Chondrocyte (in vitro differentiated cells): ENCODE measurements around the gene FA2H. TPM values are rescaled to one million over a fixed set of nuclear protein-coding genes. Genes with fewer than 3 reads are reported as not detected.

Experiments
- DNase-seq: peaks from one replicate; pipeline ENCODE4 v3.0.0; 2021; ENCODE audit warnings: mixed read lengths, low spot score
- H3K27ac Mint-ChIP-seq: one replicate; pipeline ENCODE4 v1.8.0; 2021; ENCODE audit warnings: mild to moderate bottlenecking, moderate library complexity, mixed read lengths; ENCODE audit not compliant: unreplicated experiment
- H3K27me3 Mint-ChIP-seq: 2 replicates; pipeline ENCODE4 v1.8.0; 2021; ENCODE audit warnings: low read depth, mixed read lengths
- H3K36me3 Mint-ChIP-seq: 2 replicates; pipeline ENCODE4 v1.8.0; 2021; ENCODE audit warnings: low read depth, mixed read lengths
- H3K4me1 Mint-ChIP-seq: 2 replicates; pipeline ENCODE4 v1.8.0; 2021; ENCODE audit warnings: low read depth, mild to moderate bottlenecking, mixed read lengths
- H3K4me3 Mint-ChIP-seq: one replicate; pipeline ENCODE4 v1.8.0; 2021; ENCODE audit warnings: mild to moderate bottlenecking, moderate library complexity, mixed read lengths; ENCODE audit not compliant: unreplicated experiment
- H3K9me3 Mint-ChIP-seq: 2 replicates; pipeline ENCODE4 v1.8.0; 2021; ENCODE audit warnings: low read depth, mixed read lengths
- CTCF ChIP-seq: fragments of 200-600 bp; sonication (generic); IDR thresholded peaks from 2 replicates; pipeline ENCODE4 v1.5.0; 2021; ENCODE audit warnings: antibody characterized with exemption, mild to moderate bottlenecking, moderate library complexity
- total RNA-seq: library from RNA; stranded (reverse); gene quantifications from 3 replicates; pipeline ENCODE4 v1.2.1, GENCODE V29; 2021

FA2H gene
- total RNA-seq, 1 donor from 2014 or later = not detected

- no peak overlapping the region for H3K27ac Mint-ChIP-seq
- TF ChIP-seq CTCF = no peak
Observed at GRCh38 chr16:74760007-74760767, 14.4 kb downstream of the FA2H start.

GRCh38 chr16:74759564-74759963 is 15.1 kb downstream of the FA2H start:
- no peak for TF ChIP-seq CTCF
- H3K4me1 Mint-ChIP-seq = no peaks in the 10 kb centered on the region
- no peak overlapping the region for H3K4me3 Mint-ChIP-seq
- H3K36me3 Mint-ChIP-seq = peaks cover 1% of the 10 kb centered on the region
- H3K27me3 Mint-ChIP-seq = peaks cover 26% of the 10 kb centered on the region
- peak; percentile 29 for DNase-seq
- H3K9me3 Mint-ChIP-seq = no peaks in the 10 kb centered on the region
- no peak overlapping the region for H3K27ac Mint-ChIP-seq

More at GRCh38 chr16:74760007-74760767, 14.4 kb downstream of the FA2H start:
- Mint-ChIP-seq H3K27me3 (peaks cover 27% of the 10 kb centered on the region), H3K36me3 (peaks cover 1% of the 10 kb centered on the region), H3K4me3 (no peak overlapping the region), H3K9me3 (no peaks in the 10 kb centered on the region), H3K4me1 (no peaks in the 10 kb centered on the region)
- DNase-seq = peak; percentile 47

GRCh38 chr16:74758801-74759200 is 15.8 kb downstream of the FA2H start:
- Mint-ChIP-seq H3K27me3 (peaks cover 28% of the 10 kb centered on the region), H3K9me3 (no peaks in the 10 kb centered on the region), H3K36me3 (peaks cover 1% of the 10 kb centered on the region), H3K27ac (no peak overlapping the region), H3K4me3 (no peak overlapping the region), H3K4me1 (no peaks in the 10 kb centered on the region)
- DNase-seq = peak; percentile 9
- TF ChIP-seq CTCF = no peak

GRCh38 chr16:74757349-74757748 is 17.3 kb downstream of the FA2H start:
- TF ChIP-seq CTCF = no peak
- no peaks in the 10 kb centered on the region for H3K4me1 Mint-ChIP-seq
- no peaks in the 10 kb centered on the region for H3K36me3 Mint-ChIP-seq
- peaks cover 30% of the 10 kb centered on the region for H3K27me3 Mint-ChIP-seq
- DNase-seq = no peak
- H3K4me3 Mint-ChIP-seq = no peak overlapping the region
- no peak overlapping the region for H3K27ac Mint-ChIP-seq
- no peaks in the 10 kb centered on the region for H3K9me3 Mint-ChIP-seq

GRCh38 chr16:74756203-74756602 is 18.4 kb downstream of the FA2H start:
- H3K4me1 Mint-ChIP-seq = no peaks in the 10 kb centered on the region
- no peak overlapping the region for H3K27ac Mint-ChIP-seq
- TF ChIP-seq CTCF = no peak
- peak; percentile 59 for DNase-seq
- H3K27me3 Mint-ChIP-seq = peaks cover 33% of the 10 kb centered on the region
- no peaks in the 10 kb centered on the region for H3K36me3 Mint-ChIP-seq
- H3K9me3 Mint-ChIP-seq = no peaks in the 10 kb centered on the region
- no peak overlapping the region for H3K4me3 Mint-ChIP-seq
